ENCODE measurements around the gene PBX2.

DNA sequence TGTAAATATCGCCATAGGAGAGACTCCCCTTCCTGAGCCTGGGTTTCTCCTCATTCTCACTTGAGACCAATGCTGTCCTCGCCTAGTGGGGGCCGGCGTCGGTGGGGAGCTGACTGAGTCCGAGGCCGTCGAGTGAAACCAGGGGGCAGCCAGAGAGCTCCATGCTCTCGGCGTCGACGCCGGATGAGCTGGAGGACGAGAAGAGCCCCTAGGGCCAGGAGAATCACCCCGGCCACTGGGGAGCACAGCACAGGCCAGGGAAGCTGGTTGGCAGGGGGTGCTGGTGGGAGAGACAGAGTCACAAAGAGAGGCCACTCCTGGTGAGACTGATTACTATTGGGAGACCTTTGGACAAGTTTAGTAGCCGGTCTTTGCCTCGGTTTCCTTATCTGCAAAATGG is 8.9 kb upstream of the PBX2 start:
- TF ChIP-seq, protein P1, sequence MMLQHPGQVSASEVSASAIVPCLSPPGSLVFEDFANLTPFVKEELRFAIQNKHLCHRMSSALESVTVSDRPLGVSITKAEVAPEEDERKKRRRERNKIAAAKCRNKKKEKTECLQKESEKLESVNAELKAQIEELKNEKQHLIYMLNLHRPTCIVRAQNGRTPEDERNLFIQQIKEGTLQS (CRISPR knock-in tag; conservative IDR thresholded peaks at IDR 0.05): no peak
- no peak for TF ChIP-seq ELF4 (CRISPR knock-in tag; IDR thresholded peaks at IDR 0.05; ENCODE audit: low read depth)
- TF ChIP-seq, protein P2, sequence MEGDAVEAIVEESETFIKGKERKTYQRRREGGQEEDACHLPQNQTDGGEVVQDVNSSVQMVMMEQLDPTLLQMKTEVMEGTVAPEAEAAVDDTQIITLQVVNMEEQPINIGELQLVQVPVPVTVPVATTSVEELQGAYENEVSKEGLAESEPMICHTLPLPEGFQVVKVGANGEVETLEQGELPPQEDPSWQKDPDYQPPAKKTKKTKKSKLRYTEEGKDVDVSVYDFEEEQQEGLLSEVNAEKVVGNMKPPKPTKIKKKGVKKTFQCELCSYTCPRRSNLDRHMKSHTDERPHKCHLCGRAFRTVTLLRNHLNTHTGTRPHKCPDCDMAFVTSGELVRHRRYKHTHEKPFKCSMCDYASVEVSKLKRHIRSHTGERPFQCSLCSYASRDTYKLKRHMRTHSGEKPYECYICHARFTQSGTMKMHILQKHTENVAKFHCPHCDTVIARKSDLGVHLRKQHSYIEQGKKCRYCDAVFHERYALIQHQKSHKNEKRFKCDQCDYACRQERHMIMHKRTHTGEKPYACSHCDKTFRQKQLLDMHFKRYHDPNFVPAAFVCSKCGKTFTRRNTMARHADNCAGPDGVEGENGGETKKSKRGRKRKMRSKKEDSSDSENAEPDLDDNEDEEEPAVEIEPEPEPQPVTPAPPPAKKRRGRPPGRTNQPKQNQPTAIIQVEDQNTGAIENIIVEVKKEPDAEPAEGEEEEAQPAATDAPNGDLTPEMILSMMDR (IDR thresholded peaks at IDR 0.05): no peak
- TF ChIP-seq, protein P3, sequence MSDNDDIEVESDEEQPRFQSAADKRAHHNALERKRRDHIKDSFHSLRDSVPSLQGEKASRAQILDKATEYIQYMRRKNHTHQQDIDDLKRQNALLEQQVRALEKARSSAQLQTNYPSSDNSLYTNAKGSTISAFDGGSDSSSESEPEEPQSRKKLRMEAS (CRISPR knock-in tag; IDR thresholded peaks at IDR 0.05): no peak
- TF ChIP-seq NR3C1 (CRISPR knock-in tag; conservative IDR thresholded peaks at IDR 0.05; ENCODE audit: low read depth): no peak
- TF ChIP-seq NFE2L1 (CRISPR knock-in tag; IDR thresholded peaks at IDR 0.05): no peak
- no peak for TF ChIP-seq EMX1 (CRISPR knock-in tag; IDR thresholded peaks at IDR 0.05)
